T-helper 2 cell treated with Interferon-gamma antibody and Interleukin-4, amounts not matched to agents 5 μg/mL and 100 μg/mL, for 36 hours (primary cell): ENCODE data around the gene RAD51B.

ENCODE experiments used
- DNase-seq: peaks from one replicate; pipeline ENCODE4 v3.0.0; 2021; ENCODE audit warnings: low spot score
- H3K27ac Mint-ChIP-seq: one replicate; pipeline ENCODE4 v1.8.0; 2021; ENCODE audit warnings: mild to moderate bottlenecking, mixed read lengths
- H3K27me3 Mint-ChIP-seq: one replicate; pipeline ENCODE4 v1.8.0; 2021; ENCODE audit warnings: low read depth, mixed read lengths
- H3K36me3 Mint-ChIP-seq: one replicate; pipeline ENCODE4 v1.8.0; 2021; ENCODE audit warnings: low read depth, mixed read lengths
- H3K4me1 Mint-ChIP-seq: one replicate; pipeline ENCODE4 v1.8.0; 2021; ENCODE audit warnings: low read depth, mixed read lengths
- H3K4me3 Mint-ChIP-seq: one replicate; pipeline ENCODE4 v1.8.0; 2022; ENCODE audit warnings: mild to moderate bottlenecking, moderate library complexity, mixed read lengths
- H3K9me3 Mint-ChIP-seq: one replicate; pipeline ENCODE4 v1.8.0; 2021; ENCODE audit warnings: mixed read lengths

The RAD51B gene

DNA sequence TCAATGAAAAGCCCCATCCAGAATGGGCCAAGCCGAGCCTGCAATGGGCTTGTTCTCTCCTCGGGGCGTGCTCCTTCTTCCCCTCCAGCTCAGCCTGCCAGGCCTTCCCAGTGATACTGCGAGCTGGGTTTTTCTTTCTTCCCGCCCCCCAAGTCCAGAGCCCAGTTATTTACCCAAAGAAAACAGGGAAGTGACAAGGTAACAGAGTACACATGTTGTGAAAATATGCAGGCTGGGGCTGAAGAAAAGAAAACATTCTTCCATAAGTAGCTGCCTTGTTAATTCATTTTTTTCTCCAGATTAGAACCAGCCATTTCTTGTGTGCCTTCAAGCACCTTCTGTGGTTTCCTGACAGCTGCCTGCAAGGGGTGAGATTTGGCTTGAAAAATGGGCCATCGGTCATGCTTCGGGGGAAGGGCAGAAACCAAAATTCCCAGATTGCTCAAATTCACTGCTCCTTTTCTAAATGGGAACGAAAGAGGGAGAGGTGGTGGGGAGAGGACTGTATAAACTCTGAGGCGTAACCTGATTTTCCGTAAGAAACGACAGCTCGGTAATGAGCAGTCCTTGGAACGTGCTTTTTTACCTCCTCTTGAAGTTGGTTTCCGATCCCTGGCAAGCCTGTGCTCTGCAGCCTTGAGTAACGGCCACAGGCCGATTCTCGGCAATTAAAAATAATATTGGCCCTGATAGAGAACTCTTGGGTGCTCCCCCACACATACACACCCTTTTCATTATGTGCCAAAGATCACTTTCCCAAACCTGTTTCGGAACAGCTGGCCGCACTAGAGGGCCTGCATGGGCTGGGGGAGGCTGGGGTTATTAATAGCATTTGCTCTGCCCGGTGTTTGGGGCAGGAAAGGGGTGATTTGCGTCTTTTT is 743.9 kb downstream of the RAD51B start:
- no peaks in the 10 kb centered on the region for H3K27me3 Mint-ChIP-seq
- no peak overlapping the region for H3K4me3 Mint-ChIP-seq
- H3K9me3 Mint-ChIP-seq = no peaks in the 10 kb centered on the region
- H3K36me3 Mint-ChIP-seq = no peaks in the 10 kb centered on the region
- H3K27ac Mint-ChIP-seq = no peak overlapping the region
- DNase-seq = no peak
- peaks cover 7% of the 10 kb centered on the region for H3K4me1 Mint-ChIP-seq

DNA sequence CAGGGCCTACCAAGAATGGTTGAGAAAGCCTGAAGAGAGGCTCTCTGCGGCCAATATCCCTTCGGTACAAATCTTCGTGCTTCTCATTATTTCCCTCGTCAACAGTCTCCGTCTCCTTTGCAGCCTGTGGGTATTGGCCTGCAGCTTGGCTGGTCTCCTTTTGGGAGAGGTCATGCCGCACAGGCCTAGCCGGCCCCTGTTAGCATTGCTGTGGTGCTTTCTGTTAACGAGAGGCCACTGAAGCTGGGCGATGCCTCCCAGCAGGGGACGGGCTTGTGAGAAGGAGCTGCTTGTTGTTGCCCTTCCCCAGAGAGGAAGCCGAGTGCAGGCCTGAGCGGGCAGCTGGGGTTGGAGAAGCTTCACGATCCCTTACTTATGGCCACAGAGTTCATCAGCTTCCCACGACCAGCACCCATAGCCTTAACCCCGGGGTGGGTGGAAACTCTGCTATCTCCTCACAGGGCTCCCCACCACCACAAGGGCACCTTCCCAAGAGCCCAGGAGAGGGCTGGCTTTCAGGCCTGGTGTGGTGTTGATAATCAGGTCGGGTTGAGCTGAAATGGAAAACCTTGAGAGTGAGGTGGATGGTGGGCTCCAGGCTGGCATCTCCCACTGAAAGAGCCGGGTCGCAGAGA is 744.7 kb downstream of the RAD51B start:
- H3K9me3 Mint-ChIP-seq = no peaks in the 10 kb centered on the region
- no peaks in the 10 kb centered on the region for H3K36me3 Mint-ChIP-seq
- H3K4me3 Mint-ChIP-seq = no peak overlapping the region
- no peaks in the 10 kb centered on the region for H3K27me3 Mint-ChIP-seq
- H3K27ac Mint-ChIP-seq = no peak overlapping the region
- DNase-seq = no peak
- peaks cover 7% of the 10 kb centered on the region for H3K4me1 Mint-ChIP-seq

DNA sequence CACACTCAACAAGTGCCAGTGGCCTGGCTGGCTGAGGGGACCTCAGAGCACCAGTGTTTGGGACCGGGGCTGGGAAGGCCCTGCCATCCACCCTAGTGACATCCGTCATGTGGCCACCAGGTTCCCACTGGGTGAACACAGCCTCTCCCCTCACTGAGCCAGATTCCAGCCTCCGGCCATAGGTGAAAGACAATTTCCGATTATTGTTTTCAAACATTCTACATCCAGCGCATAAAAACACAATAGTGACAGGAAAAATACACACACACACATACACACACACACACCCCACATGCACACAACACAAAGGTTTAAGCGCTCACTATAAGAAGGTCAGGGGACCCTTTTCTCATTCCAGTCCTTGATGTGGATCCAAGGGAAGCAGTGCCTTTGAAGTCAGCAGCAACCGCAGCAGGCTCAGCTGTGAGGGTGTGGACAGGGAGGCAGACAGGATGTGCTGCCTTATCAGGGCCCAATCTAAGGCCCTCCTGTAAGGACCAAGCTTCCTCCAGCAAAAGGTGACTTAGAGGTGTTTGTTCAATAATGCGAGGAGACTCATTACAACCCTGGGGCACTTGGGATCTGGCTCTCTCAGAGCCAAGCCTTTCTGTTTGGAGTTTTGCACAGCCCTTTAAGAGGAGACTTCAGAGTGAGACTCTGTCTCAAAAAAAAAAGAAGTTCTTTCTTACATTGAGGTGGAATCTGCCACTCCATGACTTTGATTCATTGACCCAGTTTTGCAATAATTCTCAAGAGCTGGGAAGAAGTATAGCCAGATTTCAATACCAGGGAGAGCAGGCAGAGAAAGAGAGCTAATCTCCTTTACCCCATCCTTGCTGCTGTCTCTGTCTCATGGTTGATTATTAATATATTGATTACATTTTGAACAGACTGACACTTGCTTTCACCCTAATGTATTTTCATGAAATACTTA is 745.5 kb downstream of the RAD51B start:
- H3K4me1 Mint-ChIP-seq = peaks cover 7% of the 10 kb centered on the region
- no peak overlapping the region for H3K4me3 Mint-ChIP-seq
- no peak overlapping the region for H3K27ac Mint-ChIP-seq
- H3K36me3 Mint-ChIP-seq = no peaks in the 10 kb centered on the region
- H3K27me3 Mint-ChIP-seq = no peaks in the 10 kb centered on the region
- H3K9me3 Mint-ChIP-seq = no peaks in the 10 kb centered on the region
- DNase-seq = no peak

DNA sequence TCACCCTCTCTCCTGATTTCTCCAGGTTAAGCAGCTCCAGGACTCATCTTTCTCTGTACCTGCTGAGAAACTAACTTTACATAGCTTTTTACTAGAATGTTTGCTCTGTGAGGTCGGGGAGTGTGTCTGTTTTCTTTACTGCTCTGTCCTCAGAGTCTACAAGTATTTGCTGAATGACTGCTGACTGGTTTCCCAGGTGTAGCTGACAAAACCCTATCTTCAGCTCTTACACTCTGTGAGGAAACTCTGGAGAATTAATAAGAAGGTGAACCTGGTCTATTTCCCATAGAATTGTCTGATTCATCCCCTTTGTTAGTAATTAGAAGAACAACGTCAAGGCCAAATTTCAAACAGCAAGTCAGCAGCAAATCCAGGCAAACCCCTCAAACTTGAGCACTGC is 746.5 kb downstream of the RAD51B start:
- peaks cover 7% of the 10 kb centered on the region for H3K4me1 Mint-ChIP-seq
- no peaks in the 10 kb centered on the region for H3K27me3 Mint-ChIP-seq
- H3K27ac Mint-ChIP-seq = no peak overlapping the region
- no peaks in the 10 kb centered on the region for H3K36me3 Mint-ChIP-seq
- no peak overlapping the region for H3K4me3 Mint-ChIP-seq
- no peaks in the 10 kb centered on the region for H3K9me3 Mint-ChIP-seq
- DNase-seq = no peak

DNA sequence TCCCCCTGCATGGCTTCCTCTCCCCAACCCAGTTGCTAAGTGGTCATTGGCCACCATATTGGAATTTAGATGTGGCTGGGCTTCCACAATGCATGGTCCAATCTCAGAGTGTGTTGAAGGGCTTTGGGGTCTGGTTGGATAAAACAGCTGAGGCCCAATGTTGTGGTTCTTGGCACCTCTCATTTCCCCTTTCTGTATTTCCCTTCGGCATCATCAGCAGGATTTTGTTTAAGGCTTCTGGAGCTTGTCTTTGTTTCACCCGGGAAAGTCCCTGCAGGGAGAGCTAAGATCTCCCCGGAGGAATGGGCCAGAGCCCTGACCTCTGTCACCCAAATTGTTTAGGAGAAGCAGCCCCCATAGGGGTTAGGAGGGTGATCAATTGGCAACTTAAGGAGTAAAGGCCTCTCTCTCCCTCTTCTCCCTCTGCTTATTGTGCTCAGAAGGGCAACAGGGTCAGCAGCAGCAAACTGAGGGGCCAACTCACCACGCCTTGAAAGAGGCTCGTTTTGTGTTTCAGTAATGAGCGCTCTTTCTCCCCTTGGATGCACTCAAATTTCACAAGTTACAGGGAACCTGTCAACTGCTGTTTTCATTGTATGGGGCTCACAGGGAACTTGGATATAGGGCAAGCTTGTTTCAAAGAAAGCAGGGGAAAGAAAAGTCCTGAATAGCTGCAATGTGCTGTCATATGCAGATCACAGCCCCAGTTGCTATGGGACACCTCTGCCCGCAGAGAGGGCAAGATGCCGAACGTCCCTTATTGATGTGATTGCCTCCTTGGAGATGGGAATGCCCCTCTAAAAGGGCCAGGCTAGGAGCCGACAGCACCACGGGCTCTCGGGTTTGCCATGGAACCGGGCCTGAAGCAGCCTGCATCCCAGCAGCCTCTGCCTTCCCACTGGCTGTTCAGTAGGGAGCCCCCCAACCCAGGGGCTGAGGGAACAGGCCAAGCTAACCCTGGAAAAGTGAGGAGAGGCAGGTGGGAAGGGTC is 749.6 kb downstream of the RAD51B start:
- no peak overlapping the region for H3K4me3 Mint-ChIP-seq
- DNase-seq = no peak
- H3K27me3 Mint-ChIP-seq = no peaks in the 10 kb centered on the region
- no peaks in the 10 kb centered on the region for H3K36me3 Mint-ChIP-seq
- H3K4me1 Mint-ChIP-seq = peaks cover 7% of the 10 kb centered on the region
- H3K9me3 Mint-ChIP-seq = no peaks in the 10 kb centered on the region
- no peak overlapping the region for H3K27ac Mint-ChIP-seq

DNA sequence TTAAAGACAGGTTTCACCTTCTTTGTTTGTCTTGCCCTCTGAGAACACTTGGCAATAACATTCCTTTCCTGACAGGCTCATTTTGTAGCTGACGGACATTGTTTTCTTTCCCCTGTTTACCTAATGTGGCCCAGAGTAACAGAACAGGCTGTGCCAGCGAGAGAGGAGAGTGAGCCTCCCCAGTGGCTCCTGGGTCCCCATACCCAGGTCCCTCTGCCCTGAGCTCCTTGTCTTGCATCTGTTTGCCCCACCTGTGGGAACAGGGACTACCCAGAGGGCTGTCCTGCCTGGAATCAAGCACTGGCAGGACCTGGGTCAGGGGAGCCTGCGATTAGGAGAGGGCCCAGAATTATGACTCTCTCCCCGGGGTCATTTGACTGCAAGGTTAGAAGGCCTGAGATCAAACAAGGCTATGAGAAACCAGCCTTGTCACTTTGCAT is 750.4 kb downstream of the RAD51B start:
- no peaks in the 10 kb centered on the region for H3K9me3 Mint-ChIP-seq

DNA sequence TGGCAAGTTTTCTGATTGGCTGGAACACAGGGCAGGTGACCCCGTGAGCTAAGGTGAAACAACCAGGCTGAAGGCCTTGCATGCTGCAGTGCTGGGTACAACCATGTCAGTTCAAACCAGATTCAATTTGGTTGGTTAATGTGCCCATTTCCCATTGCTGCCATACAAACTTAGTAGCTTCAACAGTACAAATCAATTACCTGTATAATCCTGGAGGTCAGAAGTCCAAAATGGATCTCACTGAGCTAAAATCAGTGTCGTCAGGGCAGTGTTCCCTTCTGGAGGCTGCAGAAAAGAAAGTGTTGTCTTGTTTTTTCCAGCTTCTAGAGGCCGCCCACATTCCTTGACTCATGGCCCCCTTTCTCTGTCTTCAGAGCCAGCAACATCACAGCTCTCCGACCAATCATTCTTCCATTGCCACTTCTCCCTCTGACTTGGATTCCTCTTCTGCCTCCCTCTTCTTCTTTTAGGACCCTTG is 751.6 kb downstream of the RAD51B start:
- H3K36me3 Mint-ChIP-seq = no peaks in the 10 kb centered on the region
- no peaks in the 10 kb centered on the region for H3K4me1 Mint-ChIP-seq
- no peaks in the 10 kb centered on the region for H3K9me3 Mint-ChIP-seq
- H3K27me3 Mint-ChIP-seq = no peaks in the 10 kb centered on the region
- no peak for DNase-seq
- H3K4me3 Mint-ChIP-seq = no peak overlapping the region
- no peak overlapping the region for H3K27ac Mint-ChIP-seq

More for the DNA sequence above, 750.4 kb downstream of the RAD51B start:
- DNase-seq = no peak
- H3K27ac Mint-ChIP-seq = no peak overlapping the region
- H3K36me3 Mint-ChIP-seq = no peaks in the 10 kb centered on the region
- no peak overlapping the region for H3K4me3 Mint-ChIP-seq
- H3K27me3 Mint-ChIP-seq = no peaks in the 10 kb centered on the region
- peaks cover 4% of the 10 kb centered on the region for H3K4me1 Mint-ChIP-seq

DNA sequence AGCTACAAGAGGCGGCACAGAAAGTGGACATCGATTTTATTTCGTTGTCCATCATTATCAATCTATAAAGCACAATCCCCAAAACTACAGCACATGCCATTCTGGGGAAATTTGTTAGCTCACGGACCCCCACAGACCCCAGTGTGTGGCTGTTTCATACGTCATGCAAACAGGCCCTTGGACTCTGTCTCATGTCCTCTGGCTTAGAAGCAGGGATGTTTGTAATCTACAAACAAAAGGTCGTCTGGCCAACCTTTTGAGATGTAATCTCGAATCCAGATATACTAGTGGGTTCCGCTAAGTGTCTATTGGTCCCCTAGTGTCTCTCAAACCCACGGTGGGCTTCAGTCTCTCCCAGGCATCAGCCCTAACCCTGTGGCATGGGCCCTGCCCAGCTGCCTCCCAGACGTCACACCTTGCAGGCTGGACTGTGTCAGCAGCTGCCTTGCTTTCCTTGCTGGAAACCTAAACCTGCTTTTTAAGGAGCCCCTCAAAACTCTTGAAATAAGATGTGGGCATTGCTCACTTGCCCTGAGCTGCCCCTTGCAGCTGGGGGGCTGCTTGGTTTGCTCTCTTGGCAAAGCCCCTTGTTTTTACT is 752.4 kb downstream of the RAD51B start:
- no peak for DNase-seq
- Mint-ChIP-seq H3K9me3 (no peaks in the 10 kb centered on the region), H3K27ac (no peak overlapping the region), H3K36me3 (no peaks in the 10 kb centered on the region), H3K27me3 (no peaks in the 10 kb centered on the region), H3K4me1 (no peaks in the 10 kb centered on the region), H3K4me3 (no peak overlapping the region)

DNA sequence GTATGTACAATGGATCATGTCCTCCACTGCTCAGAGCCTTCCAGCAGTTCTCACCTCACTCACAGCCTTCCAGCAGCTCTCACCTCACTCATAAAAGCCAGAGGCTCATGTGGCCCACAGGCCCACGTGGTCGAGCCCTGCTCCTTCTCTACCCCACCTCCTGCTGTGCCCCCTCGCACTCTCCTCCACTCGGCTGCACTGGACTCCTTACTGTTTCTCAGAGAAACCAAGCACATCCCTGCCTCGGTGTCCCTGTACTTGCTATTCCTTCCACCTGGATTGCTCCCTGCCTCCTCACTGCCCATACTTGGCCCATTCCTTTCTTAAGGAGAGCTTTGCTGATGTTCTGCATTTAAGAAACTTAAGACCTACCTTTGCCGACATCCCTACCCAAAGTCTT is 753.5 kb downstream of the RAD51B start:
- Mint-ChIP-seq H3K9me3 (no peaks in the 10 kb centered on the region), H3K36me3 (no peaks in the 10 kb centered on the region), H3K4me1 (no peaks in the 10 kb centered on the region), H3K27ac (no peak overlapping the region), H3K27me3 (no peaks in the 10 kb centered on the region), H3K4me3 (no peak overlapping the region)
- DNase-seq = no peak

DNA sequence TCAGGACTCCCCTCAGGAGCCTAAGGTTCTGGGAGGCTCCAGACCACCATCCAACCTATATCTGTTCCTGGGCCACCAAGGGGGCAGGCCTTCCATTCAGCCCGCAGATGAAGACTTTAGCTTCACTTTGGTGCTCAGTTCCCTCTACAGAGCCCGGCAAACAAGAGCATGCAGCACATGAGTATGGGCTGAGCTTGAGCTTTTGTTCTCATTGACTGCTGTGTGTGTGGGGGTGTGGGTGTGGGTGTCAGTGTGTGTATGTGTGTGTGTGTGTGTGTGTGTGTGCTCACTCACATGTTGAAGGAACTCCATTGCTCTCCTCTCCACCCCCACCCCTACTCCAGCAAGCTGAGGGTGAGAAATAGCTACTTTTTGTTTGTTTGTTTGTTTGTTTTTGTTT is 754.1 kb downstream of the RAD51B start:
- no peak for DNase-seq
- Mint-ChIP-seq H3K27ac (no peak overlapping the region), H3K9me3 (no peaks in the 10 kb centered on the region), H3K36me3 (no peaks in the 10 kb centered on the region), H3K4me3 (no peak overlapping the region), H3K27me3 (no peaks in the 10 kb centered on the region), H3K4me1 (no peaks in the 10 kb centered on the region)

DNA sequence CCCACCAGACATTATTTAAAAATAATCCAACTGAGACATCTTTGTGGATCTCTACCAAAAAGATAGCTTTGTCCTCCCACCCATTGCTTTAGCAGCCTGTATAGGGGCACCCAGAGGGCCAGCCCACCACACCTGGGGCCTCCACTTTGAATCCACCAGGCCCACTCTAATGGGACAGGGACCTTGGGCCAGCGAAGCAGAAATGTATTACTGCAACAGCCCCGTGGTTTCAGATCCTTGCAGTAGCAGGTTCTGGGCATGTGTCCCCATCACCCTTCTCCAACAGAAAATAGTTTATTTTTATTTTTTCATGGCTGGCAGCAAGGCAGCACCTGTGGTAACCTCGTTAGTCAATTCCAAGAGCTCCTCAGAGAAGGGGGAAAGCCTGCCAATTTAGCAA is 754.9 kb downstream of the RAD51B start:
- Mint-ChIP-seq H3K27me3 (no peaks in the 10 kb centered on the region), H3K4me1 (no peaks in the 10 kb centered on the region), H3K4me3 (no peak overlapping the region), H3K36me3 (no peaks in the 10 kb centered on the region), H3K9me3 (no peaks in the 10 kb centered on the region), H3K27ac (no peak overlapping the region)
- DNase-seq = no peak

DNA sequence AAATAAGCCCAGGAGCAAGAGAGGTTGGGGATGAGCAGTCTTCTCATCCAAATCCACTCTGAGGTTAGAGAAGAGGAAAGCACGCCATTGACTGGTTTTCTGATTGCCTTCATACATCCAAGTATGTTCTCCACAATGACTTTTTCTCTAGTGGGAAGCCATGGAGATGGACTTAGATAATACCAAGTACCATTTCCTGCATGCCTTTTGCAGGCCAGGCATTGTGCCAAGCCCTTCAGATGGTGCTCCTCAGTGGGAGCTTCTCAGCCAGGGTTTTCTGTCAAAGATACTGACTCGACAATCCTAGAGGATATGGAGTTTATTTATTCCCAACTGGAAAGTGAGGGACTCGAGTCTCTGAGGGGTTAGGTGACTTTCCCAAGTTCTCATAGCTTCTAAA is 755.3 kb downstream of the RAD51B start:
- no peak overlapping the region for H3K27ac Mint-ChIP-seq
- H3K4me1 Mint-ChIP-seq = no peaks in the 10 kb centered on the region
- H3K36me3 Mint-ChIP-seq = no peaks in the 10 kb centered on the region
- H3K9me3 Mint-ChIP-seq = no peaks in the 10 kb centered on the region
- DNase-seq = no peak
- no peak overlapping the region for H3K4me3 Mint-ChIP-seq
- H3K27me3 Mint-ChIP-seq = no peaks in the 10 kb centered on the region

DNA sequence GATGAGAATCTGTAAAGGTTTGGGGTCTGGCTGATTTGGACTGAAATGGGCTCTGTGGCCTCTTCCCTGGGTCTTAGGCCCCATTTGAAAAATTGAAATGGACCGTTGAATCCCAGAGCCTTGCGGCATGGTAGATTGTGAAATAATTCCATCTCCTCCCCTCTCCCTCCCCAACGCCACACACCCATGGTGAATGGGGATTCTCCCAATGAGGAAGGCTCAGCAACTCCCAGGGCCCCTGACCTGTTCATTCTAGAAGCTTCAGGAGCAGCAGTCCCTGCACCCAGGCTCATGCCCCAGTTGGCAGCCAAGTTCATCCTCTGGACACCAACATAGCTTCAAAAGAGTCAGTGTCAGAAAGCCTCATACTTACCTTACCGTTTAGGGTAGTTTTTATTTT is 755.8 kb downstream of the RAD51B start:
- H3K36me3 Mint-ChIP-seq = no peaks in the 10 kb centered on the region

More for the DNA sequence above, 755.8 kb downstream of the RAD51B start:
- H3K27me3 Mint-ChIP-seq = no peaks in the 10 kb centered on the region
- H3K4me3 Mint-ChIP-seq = no peak overlapping the region
- no peaks in the 10 kb centered on the region for H3K9me3 Mint-ChIP-seq
- no peak for DNase-seq
- H3K4me1 Mint-ChIP-seq = no peaks in the 10 kb centered on the region
- no peak overlapping the region for H3K27ac Mint-ChIP-seq
